Activated naive CD4-positive, alpha-beta T cell (primary cell): ENCODE measurements around the gene DPH2.

Source experiments
- DNase-seq, 4 experiments: peaks; one replicate each; lab custom pipeline; 2025; lab: John Stamatoyannopoulos, UW

Gene DPH2

DNA sequence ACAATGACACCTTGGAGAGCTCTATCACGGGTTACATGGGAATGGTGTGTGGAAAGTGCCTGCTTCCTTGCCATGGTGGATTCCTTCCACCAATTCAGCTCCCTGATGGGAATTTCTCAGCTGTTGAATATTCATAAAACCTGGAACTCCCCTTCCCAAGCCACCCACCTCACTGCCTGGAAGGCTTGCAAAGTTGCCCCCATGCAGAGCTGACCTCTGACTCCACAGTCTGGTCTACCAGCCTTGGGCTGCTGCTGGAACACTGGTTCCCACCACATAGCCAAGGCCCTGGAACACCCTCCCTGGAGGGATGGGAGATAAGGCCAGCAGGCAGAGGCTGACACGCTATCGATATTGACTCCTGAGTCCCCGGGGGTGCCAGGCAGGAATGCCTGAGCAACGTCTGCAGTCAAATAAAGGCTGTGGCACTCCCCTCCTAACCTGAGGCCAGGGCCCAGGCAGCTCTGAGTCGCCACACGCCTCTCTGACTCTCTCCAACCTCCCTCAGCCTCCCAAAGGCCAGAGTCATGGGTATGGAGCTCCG, 30.4 kb downstream of the DPH2 start:
- DNase-seq, result no peak

DNA sequence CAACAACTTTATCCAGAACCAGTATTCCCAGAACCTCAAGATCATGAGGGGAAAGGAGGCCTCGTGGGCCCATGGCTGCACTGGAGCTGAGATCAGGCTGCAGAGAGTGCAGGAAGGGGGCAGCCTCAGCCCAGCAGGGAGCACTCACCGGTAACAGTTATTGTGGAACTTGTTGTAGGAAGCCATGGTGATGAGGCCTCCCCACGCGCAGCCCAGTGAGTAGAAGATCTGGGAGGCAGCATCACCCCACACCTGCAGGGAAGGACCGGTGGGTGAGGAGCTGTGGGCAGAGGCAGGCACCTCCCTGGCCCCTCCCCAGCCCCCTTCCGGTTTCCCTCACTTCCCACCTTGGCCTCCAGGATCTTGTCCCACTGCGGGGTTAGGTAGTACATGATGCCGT, 32.4 kb downstream of the DPH2 start:
- no peak for DNase-seq

DNA sequence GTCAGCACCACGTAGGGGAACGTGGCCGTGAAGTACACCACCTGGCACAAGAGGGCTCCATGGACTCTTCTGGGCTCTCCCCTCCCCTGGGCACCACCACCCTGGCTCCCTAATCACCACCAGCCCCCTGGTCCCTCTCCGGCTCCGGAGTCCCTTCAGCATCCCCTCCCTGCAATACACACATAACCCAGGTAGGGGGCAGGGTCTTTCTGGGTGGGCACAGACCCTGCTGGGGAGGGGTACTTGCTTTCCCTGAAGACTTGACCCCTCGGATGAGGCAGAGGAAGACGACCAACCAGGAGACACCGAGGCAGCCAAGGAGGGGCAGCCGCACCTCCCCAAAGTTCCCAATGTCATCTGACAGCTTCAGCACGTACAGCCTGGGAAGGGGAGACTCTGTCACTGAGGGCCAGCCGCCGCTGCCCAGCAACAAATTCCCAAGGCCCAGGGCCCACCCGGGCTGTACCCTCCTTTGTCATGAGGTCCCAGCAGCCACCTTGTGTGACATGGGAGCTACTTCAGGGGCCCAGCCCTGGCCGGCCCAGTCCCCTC, 32.9 kb downstream of the DPH2 start:
- DNase-seq, result no peak

DNA sequence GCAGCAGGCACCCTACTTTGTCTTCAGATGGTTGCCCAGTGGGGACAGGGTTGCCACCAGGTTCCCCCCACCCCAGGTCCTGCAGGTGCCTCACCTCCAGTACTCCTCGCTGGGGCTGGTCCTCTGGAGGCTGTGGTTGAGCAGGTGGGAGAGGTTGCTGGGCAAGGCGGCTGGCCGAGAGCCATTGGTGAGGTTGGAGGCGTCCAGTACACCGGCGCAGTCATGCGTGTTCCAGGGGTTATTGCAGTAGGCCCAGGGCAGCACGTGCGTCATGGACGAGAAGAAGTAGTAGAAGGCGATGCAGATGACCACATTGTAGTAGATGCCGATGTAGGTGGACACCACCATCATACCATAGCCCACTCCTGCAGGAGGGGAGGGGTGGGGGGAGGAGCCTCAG, 38.4 kb downstream of the DPH2 start:
- DNase-seq, result no peak

DNA sequence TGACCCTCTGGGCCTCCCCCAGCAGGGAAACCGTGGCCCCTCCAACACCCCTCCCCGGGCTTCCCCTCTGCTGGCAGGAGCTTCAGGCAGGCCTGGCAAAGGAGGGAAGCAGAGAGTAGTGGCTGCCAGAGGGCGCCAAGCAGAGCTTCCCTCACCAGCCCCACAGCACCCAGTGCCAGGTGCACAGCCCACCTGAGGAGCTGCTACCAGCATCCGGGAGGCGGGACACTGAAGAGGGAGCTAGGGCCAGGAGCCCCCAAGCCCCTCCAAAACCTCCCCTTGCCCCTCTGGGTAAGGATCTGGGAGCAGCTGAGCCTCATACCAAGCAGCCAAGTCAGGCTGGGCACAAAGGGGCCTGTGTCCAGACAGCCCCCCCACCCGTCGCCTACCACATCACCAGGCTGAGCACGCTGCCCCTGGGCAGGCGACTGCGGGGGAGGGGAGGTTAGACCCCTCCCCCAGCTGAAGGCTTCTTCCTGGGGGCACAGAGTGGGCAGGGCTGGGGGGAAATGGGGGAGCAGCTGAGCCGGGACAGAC, 41.2 kb downstream of the DPH2 start:
- DNase-seq, result no peak

DNA sequence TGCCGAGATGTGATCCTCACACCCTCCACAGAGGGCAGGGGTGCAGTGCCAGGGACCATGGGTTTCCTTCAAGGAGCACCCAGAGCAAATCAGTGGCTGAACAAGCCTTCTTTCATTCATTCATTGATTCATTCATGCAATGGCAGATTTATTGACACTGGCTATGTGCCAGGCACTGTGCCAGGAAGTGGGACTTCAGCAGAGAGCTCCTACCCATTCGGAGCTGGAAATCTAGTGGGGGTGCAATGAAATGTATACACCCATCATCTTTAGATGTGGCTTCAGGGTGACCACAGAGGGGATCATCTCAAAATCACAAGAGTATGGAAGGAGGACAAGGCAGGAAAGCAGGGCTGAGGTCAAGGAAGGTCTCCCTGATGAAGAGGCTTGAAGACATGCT, 42.6 kb downstream of the DPH2 start:
- no peak for DNase-seq

DNA sequence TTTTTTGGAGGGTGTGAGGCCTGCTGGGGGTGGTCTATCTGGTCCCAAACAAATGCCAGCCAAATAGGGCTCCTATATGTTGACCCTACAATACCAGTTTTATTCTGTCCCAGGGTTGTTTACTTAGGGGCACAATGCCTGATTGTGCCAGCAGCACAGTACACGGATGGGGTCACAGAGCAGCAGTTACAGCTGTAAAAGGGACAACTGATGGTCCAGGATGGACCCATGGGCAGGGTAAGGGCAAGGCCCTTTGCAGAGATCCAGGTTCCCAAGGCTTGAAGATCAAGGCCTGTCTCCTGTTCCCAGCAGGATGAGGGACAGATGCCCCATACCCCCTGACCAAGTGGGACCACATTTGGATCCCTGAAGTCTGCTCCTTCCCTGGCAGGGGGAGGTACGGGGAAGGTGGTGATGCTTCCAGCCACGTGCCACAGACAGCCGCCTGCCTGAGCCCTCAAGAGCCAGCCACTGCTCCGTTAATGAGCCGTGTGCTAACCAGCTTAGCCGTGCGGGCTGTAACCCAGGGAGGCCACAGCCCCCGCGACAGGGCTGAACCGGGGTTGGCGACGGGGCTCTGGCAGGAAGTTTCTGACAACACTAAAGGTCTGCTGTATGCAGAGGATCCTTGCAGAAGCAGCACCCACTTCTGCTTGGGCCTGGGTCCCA, 43.3 kb downstream of the DPH2 start:
- no peak for DNase-seq

DNA sequence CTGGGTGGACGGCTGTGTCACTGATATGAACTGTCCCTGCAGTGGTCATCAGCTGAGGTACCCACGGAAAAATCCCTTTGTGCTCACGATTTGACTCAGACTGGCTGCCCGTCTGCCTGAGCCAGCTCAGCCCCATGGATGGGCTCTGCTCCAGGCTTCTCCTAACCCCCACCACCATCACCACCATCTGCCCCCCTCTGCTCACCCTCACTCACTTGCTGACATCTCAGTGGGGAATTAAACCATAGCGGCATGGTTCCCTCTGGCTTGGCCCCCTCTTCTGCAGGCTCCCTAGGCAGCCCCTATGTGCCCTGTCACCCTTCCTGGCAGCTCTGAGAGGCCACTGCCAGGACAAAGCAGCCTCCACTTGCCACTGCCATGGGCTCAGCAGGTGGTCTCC, 44.1 kb downstream of the DPH2 start:
- no peak for DNase-seq

DNA sequence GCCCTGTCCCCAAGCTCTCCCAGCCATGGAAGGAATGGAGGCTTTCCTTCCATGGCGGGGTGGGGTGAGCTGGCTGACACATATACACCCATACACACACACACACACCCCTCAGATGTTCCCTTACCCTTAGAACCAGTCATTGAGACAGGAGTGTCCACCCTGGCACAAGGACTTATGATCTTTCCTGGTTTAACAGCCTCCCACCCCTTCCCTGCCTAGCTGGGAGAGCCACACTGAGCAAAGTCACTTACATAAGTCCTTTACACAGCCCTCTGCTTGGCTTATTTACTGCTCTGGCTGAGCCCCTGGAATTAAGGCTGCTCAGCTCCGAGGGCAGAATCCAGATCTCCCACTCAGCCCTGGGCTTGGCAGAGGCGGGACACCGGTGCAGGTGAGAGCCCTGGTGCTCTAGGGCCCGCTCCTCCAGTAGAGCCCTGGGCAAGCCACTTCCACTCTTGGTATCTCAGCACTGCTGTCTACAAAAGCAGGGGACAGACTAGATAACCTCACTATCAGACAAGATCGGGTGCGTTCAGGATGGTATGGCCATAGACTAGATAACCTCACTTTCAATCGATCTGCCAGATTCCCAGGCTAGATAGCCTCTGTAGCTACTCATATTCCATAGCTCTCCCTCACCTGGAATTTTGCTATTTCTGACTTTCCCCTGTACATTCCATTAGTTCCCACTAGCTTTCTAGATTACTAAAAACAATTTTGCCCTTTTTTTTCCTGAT, 44.7 kb downstream of the DPH2 start:
- DNase-seq, result no peak

DNA sequence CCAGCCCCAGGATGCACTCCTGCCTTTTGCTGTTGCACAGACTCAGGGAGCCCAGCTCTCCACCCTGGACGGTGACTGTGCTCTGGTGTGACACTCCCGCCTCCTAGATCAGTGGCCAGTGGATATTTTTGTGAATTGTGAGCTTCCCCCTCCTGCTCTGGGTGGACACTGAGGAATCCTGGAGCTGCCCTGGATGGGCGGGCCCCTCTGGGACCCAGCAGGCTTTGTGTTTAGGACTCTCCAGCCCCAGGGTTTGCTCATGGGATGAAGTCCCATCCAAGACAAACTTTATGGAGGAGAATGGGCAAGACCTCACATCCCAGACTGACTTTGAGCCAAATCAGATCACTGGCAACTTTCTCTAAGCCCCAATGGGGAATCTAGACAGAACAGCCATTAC, 45.4 kb downstream of the DPH2 start:
- DNase-seq, result no peak

DNA sequence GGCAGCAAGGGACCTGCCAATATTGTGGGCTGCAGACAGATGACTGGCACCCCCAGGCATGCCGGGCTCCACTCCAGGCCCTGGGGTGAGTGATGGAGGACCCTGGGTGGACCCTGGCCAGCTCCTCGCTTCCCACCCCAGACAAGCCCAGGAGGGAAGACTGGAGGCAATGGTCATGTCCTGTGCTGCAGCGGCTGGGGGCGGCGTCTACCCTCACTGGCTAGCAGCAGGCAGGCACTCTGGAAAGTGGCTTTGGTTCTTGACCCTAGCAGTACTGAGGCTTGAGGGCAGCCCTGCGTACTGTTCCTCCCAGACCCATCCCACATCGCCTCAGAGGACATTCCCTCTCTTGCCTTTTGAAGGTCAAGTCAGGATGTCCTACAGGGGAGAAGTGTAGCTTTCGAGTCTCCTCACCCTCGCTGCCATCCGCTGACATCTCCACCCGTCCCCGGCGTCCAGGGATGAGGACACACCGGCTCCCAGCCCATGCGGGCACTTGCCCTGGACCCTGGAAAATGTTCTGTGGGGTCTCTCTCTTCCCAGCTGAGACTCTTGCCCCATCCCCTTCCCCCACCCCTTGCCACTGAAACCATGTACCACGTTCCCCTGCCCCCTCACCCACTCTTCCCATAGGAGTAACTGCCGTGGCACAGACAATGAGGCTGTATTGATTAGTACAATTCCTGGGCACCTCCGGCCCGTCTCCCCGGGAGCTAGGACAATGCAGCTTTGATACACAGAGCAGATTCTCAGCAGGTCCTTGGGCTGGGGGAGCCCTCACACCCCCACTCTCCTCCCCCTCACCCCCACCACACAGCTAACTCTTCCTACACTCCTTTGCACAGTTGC, 46.5 kb downstream of the DPH2 start:
- no peak for DNase-seq

DNA sequence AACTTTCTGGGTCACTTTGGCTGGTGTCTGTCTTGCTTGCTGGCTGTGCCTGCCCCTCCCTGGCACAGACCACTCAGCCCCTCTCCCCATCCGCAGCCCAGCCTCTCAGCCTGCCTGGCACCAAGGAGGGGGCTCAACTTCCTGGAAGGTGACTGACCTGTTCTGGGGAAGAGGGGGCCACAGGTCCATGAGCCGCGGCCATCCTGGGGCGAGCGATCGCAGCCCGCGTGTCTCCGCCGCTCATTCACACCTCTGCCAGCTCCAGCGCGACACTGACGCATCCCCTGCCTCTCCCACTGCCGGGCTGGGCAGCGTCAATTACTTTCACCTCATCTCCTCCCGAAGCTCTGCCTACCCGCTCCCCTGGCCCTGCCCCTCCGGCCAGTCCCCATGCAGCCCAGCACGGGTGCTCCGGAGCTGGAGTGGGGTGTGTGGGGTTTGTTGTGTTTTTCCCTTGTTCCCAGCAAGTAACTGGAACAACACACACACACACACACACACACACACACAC, 47.1 kb downstream of the DPH2 start:
- DNase-seq, result no peak

DNA sequence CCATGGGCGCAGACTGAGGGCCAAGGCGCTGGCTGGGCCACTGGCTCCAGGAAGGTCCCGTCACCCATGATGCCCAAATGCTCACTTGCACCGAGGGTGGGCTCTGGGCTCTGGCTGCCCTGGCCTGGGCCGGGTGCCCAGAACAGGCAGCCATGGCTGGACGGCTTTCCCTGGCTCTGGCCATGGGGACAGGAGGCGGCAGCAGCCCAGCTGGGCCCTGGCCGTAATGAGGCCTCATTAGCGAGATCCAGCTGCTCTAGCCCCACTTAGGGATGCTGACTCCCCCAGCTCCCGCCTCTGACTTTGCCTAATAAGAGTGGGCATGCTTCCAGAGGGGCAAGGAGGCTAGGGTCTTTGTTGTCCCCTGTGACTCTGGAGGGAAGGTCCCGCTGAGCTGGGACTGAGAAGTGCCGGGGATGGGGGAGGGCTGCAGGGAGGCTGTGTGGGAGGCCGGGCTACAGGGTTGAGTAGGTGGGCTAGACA, 49.7 kb downstream of the DPH2 start:
- no peak for DNase-seq

DNA sequence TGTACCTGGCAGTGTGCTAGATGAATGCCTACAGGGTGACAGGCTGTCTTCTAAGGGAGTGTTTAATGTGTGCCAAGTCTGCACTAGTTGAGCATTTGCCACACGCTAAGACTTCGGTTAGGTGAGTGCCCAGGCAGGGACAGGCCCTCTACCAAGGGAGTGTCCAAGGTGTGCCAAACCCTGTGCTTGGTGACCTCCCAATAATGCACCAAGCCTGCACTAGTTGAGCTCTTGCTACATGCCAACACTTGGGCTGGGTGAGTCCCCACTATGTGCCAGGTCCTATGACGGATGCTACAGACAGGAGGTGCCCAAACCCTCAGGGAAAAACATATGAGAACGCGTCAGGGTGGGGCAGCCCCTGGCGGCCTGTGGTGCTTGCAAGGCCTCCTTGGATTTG, 50.7 kb downstream of the DPH2 start:
- no peak for DNase-seq

DNA sequence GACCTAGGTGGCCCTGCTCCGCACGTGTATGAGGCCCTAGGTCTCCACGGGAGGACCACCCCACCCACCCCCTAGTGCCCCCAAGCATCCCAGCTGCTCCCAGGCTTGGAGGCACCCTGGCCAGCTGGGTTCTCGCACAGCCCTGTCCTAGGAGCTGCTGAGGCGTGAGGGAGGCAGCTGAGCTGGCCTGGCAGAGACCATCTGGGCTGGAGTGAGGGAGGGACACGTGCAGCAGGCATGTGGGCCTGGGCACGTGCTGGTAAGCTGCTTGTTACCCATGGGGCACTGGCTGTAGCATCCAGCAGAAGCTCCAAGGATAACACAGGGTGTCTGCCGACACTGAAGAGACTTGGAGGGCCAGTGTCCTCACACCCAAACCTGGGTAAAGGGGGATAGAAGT, 51.3 kb downstream of the DPH2 start:
- no peak for DNase-seq

DNA sequence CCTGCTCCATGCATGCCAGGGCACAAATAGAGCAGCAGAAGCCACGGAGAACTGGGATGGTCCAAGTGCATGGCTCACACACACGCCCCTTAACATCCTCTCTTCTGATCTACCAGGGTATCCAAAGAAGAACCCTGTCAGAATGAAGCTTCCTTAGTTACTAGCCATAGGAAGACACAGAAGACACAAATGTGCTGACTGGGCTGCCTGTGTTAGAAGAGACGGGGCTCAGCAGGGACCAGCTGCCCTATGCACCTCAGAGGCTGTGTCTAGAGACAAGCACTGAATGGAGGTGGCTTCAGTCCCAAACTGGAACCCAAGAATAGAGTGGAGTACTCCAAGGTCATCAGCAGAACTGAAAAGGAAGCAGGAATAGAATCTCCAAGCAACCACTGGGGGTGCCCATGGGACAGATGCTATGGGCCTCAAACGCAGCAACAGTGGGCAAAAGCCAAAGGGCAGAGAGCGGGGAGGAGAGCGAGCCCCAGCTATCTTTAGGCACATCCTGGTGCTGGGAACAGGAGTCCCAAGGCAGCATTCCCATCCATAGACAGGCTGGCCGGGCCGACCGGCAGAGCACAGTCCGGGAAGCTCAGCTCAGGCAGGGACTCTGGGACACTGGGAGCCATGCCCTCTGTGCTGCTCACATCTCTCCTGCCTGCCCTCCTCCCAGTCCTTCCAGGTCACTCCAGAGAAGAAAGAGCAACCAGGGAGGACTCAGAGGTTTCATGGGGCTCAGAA, 51.9 kb downstream of the DPH2 start:
- DNase-seq, result no peak
